ENCODE results near the gene HID1.

Gene HID1

DNA sequence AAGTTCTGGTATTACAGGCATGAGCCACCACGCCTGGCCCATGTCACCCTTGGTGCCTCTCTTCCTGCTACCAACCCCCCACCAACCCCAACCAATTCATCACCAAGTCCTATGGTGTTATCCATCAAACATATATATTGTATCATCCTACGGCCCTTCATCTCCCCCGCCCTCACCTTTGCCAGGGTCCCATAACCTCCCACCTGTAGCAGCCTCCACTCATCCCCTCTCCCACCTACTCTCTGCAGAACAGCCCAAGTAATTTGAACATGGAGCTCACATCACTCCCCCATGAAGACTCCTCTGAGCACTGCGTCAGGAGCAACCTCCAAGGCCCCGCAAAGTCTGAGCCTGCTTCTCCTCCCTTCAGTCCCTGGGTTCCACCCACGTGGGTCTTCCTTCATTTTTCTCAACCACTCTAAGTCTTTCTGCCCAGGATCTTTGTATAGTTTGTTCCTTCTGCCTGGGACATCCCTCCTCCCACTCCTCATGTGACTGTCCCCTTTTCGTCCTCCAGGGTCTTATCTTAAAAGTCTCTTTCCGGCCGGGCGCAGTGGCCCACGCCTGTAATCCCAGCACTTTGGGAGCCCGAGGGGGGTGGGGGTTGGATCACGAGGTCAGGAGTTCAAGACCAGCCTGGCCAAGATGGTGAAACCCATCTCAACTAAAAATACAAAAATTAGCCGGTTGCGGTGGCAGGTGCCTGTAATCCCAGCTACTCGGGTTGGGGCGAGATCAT lies 7.0 kb upstream of the HID1 start:
- no peak overlapping the region for H3K4me3 ChIP-seq (replicated peaks; ENCODE audit: low read depth, low read length)
- no peak for DNase-seq (ENCODE audit: low read depth)
- TF ChIP-seq, protein P1, sequence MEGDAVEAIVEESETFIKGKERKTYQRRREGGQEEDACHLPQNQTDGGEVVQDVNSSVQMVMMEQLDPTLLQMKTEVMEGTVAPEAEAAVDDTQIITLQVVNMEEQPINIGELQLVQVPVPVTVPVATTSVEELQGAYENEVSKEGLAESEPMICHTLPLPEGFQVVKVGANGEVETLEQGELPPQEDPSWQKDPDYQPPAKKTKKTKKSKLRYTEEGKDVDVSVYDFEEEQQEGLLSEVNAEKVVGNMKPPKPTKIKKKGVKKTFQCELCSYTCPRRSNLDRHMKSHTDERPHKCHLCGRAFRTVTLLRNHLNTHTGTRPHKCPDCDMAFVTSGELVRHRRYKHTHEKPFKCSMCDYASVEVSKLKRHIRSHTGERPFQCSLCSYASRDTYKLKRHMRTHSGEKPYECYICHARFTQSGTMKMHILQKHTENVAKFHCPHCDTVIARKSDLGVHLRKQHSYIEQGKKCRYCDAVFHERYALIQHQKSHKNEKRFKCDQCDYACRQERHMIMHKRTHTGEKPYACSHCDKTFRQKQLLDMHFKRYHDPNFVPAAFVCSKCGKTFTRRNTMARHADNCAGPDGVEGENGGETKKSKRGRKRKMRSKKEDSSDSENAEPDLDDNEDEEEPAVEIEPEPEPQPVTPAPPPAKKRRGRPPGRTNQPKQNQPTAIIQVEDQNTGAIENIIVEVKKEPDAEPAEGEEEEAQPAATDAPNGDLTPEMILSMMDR (IDR thresholded peaks at IDR 0.05; ENCODE audit: low read length, missing control alignments): no peak

DNA sequence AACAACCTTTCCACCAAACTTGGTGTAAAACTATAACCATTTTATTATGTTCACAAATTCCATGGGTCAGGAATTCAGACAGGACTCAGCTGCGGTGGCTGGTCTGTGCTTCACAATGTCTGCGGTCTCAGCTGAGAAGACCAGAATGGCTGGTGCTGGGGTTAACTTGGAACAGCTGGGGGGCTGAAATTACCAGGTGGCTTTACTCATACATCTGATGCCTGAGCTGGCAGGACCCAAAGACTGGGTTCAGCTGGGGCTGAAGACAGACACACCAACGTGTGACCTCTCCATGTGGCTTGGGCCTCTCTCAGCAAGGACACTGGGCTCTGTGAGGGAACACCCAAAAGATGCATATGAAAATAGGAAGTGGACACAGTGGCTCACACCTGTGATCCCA lies 5.7 kb upstream of the HID1 start:
- no peak for DNase-seq (ENCODE audit: low read depth)
- no peak overlapping the region for H3K4me3 ChIP-seq (replicated peaks; ENCODE audit: low read depth, low read length)
- TF ChIP-seq, protein P1 (IDR thresholded peaks at IDR 0.05; ENCODE audit: low read length, missing control alignments): no peak

DNA sequence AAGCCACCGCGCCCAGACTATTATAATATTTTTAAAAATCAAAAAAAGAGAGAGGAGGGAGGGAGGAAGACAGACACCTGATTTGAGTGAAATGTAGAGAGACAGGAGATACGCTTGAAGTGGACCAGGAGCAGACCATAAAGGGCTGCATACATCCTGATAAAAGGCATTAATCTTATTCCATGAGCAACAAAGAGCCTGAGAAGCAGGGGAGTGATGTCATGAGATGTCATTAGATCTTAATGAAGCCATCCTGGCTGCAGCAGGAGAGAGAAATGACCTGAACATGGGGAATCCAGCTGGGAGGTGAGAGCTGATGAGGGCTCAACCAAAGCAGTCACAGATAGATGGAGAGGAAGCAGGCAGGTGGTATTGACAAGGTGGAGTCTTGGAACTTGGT lies 5.2 kb upstream of the HID1 start:
- no peak overlapping the region for H3K4me3 ChIP-seq (replicated peaks; ENCODE audit: low read depth, low read length)
- TF ChIP-seq, protein P1 (IDR thresholded peaks at IDR 0.05; ENCODE audit: low read length, missing control alignments): no peak
- no peak for DNase-seq (ENCODE audit: low read depth)

DNA sequence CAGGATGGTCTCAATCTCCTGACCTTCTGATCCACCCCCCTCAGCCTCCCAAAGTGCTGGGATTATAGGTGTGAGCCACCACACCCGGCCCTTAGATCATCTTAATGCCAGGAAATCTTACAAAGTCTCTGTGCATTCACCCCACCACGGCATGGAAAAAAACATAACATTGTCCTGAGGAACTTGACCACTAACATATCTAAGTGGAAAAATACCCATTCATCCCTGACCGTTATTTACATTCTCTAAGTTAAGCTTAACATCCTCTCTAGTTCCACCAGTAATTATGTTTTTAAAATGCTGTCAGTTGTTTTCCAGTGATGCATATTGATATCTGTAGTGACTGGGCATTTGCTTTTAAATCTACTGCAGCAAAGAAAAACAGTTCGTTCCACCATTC lies 3.4 kb upstream of the HID1 start:
- DNase-seq (ENCODE audit: low read depth): no peak
- TF ChIP-seq, protein P1 (IDR thresholded peaks at IDR 0.05; ENCODE audit: low read length, missing control alignments): no peak
- no peak overlapping the region for H3K4me3 ChIP-seq (replicated peaks; ENCODE audit: low read depth, low read length)

DNA sequence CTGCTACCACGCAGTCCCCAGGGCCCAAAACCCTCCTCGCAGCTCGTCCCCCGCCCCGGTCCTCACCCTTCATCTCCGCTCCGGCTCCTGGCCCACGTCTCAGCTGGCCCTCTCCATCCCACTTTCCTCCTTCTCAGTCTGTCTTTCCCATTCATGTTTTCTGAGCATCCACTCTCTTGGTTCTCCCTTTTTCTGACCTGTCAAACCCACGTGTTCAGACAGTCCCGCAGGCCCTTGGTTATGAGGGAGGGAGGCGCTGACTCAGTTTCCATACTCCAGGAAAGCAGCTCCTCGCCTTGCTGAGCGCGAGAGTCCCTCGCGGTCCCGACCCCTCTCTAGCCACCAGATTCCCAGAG lies 392 bp upstream of the HID1 start:
- TF ChIP-seq, protein P1 (IDR thresholded peaks at IDR 0.05; ENCODE audit: low read length, missing control alignments): no peak
- no peak overlapping the region for H3K4me3 ChIP-seq (replicated peaks; ENCODE audit: low read depth, low read length)
- no peak for DNase-seq (ENCODE audit: low read depth)

DNA sequence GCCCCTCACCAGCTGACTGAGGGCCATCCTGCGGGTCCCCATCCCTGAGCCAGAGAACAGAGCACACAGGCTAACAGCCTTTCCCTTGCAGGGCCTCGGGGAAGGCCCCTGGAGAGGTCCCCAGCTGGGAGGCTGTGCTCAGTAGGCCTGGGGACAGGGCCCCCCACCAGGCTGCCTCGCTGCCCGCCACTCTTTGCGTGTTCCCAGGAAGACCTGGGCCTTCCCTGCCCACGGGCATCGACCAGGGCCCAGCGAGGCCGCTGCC lies 785 bp downstream of the HID1 start:
- DNase-seq (ENCODE audit: low read depth): no peak
- TF ChIP-seq, protein P1 (IDR thresholded peaks at IDR 0.05; ENCODE audit: low read length, missing control alignments): no peak
- no peak overlapping the region for H3K4me3 ChIP-seq (replicated peaks; ENCODE audit: low read depth, low read length)

DNA sequence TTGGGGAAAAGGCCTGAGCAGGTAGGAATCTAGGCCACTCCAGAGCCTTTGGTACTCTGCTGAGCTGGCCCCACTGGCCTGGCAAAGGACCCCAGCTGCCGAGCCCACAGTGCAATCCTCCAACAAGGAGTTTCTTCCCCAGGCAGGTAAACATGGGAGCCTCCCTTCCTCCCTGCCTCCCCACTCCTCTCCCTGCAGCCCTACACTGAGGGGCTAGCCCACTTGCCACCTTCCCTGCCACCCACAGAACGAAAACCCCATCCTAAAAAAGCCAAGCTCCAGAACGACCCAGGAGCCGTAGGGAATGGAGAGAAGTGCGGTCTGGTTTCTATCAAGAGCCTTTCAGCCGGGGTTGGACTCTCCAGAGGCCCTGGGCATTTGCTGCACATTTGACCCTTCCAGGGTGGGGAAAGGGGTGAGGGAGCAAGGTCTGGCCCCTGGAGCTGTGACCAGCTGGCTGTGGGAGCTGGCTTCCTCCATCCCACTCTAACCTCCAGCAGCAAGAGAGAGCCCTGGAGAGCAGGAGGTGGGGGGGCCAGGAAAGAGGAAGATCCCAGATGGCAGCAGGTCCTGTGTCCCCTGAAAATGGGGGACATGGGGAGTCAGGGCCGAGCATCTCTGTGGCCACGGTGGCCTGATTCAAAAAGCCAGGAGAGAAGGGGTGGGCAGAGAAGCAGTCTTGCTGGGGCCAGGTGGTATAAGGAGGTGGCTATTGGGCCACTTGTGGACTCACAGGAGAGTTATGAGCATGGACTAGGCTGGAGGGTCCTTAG lies 1.3 kb downstream of the HID1 start:
- DNase-seq (ENCODE audit: low read depth): no peak
- no peak overlapping the region for H3K4me3 ChIP-seq (replicated peaks; ENCODE audit: low read depth, low read length)
- TF ChIP-seq, protein P1 (IDR thresholded peaks at IDR 0.05; ENCODE audit: low read length, missing control alignments): no peak
